HL-60 (cell line): ENCODE data around the gene ERC2.

Source experiments
- DNase-seq, 2 experiments: peaks; one replicate each; pipeline ENCODE4 v3.0.0-alpha.2; 2010 to 2020; ENCODE audit warnings: low read depth in 1 of 2, low spot score in 1 of 2
- H3K27ac ChIP-seq: fragments of 250-450 bp; sonication (Bioruptor Pico); replicated peaks from 2 replicates; pipeline ENCODE4 v1.5.1; 2020; ENCODE audit warnings: mild to moderate bottlenecking, moderate library complexity
- H3K27me3 ChIP-seq: fragments of 250-450 bp; sonication (Bioruptor Pico); 2 replicates; pipeline ENCODE4 v1.5.1; 2021; ENCODE audit warnings: mild to moderate bottlenecking, moderate library complexity; ENCODE audit not compliant: insufficient read depth, poor library complexity, severe bottlenecking
- H3K4me3 ChIP-seq: replicated peaks from 2 replicates; pipeline ENCODE4 v1.5.1; 2011; ENCODE audit warnings: mild to moderate bottlenecking, control low read depth, low read length; ENCODE audit not compliant: insufficient read depth
- GABPA ChIP-seq: IDR thresholded peaks from 2 replicates; pipeline ENCODE4 v1.6.1; 2012; ENCODE audit warnings: low read depth
- POLR2AphosphoS5 ChIP-seq: IDR thresholded peaks from 2 replicates; pipeline ENCODE4 v1.6.1; 2012; ENCODE audit warnings: low read depth
- SPI1 ChIP-seq: IDR thresholded peaks from 2 replicates; pipeline ENCODE4 v1.6.1; 2012; ENCODE audit warnings: low read depth, mild to moderate bottlenecking, borderline replicate concordance
- TF ChIP-seq, protein P1 (sequence below): IDR thresholded peaks from one replicate; pipeline ENCODE4 v1.5.1; 2011; ENCODE audit warnings: low read length, control low read depth, inconsistent platforms; ENCODE audit not compliant: insufficient read depth
- TF ChIP-seq, protein P2 (sequence below): IDR thresholded peaks from 2 replicates; pipeline ENCODE4 v1.6.1; 2012; ENCODE audit warnings: low read depth; ENCODE audit not compliant: insufficient replicate concordance

Gene ERC2

DNA sequence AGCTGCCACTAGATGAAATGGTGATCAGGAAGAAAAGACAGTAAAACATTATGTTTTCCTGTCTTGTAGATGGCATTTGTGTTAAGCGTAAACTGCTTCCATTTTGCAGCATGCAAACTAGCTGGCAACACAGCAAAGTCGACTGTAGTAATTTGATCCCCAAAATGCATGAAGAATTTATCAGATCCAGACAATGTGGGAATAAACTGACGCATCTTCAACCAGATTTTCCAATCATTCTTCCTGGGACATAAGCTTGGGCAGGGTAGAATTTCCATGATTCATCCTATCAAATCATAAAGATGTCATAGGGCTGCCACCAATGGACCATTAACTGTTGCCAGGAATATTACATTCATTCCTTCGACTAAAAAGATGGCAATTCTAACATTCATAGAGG is 260.3 kb downstream of the ERC2 start:
- H3K4me3 ChIP-seq, result no peak overlapping the region
- H3K27ac ChIP-seq, result no peak overlapping the region
- no peak for DNase-seq
- TF ChIP-seq, protein P1, sequence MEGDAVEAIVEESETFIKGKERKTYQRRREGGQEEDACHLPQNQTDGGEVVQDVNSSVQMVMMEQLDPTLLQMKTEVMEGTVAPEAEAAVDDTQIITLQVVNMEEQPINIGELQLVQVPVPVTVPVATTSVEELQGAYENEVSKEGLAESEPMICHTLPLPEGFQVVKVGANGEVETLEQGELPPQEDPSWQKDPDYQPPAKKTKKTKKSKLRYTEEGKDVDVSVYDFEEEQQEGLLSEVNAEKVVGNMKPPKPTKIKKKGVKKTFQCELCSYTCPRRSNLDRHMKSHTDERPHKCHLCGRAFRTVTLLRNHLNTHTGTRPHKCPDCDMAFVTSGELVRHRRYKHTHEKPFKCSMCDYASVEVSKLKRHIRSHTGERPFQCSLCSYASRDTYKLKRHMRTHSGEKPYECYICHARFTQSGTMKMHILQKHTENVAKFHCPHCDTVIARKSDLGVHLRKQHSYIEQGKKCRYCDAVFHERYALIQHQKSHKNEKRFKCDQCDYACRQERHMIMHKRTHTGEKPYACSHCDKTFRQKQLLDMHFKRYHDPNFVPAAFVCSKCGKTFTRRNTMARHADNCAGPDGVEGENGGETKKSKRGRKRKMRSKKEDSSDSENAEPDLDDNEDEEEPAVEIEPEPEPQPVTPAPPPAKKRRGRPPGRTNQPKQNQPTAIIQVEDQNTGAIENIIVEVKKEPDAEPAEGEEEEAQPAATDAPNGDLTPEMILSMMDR, result no peak
- TF ChIP-seq POLR2AphosphoS5 (no peak), GABPA (no peak), SPI1 (no peak)
- TF ChIP-seq, protein P2, sequence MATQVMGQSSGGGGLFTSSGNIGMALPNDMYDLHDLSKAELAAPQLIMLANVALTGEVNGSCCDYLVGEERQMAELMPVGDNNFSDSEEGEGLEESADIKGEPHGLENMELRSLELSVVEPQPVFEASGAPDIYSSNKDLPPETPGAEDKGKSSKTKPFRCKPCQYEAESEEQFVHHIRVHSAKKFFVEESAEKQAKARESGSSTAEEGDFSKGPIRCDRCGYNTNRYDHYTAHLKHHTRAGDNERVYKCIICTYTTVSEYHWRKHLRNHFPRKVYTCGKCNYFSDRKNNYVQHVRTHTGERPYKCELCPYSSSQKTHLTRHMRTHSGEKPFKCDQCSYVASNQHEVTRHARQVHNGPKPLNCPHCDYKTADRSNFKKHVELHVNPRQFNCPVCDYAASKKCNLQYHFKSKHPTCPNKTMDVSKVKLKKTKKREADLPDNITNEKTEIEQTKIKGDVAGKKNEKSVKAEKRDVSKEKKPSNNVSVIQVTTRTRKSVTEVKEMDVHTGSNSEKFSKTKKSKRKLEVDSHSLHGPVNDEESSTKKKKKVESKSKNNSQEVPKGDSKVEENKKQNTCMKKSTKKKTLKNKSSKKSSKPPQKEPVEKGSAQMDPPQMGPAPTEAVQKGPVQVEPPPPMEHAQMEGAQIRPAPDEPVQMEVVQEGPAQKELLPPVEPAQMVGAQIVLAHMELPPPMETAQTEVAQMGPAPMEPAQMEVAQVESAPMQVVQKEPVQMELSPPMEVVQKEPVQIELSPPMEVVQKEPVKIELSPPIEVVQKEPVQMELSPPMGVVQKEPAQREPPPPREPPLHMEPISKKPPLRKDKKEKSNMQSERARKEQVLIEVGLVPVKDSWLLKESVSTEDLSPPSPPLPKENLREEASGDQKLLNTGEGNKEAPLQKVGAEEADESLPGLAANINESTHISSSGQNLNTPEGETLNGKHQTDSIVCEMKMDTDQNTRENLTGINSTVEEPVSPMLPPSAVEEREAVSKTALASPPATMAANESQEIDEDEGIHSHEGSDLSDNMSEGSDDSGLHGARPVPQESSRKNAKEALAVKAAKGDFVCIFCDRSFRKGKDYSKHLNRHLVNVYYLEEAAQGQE, result no peak
- no peaks in the 10 kb centered on the region for H3K27me3 ChIP-seq

DNA sequence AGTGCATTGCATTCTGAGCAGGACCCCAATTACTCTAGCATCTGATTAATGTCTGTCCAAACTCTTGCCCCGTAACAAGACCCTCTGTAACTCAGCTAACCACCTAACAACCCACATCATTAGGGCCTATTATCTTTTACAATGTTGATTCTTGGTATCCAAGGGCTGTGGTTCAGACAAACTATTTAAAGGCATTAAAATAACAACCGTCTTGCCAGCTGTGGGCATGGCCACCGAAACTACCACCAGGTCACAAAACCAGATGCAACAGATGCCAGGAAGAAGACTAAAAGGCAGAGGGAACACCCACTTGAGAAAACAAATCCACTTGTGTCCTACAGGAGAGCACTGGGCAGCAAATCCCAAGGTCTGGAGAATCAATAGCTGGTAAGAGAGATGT is 262.9 kb downstream of the ERC2 start:
- no peak for TF ChIP-seq POLR2AphosphoS5
- TF ChIP-seq, protein P1, result no peak
- TF ChIP-seq SPI1, result no peak
- no peak for TF ChIP-seq GABPA
- TF ChIP-seq, protein P2, result no peak
- Histone ChIP-seq H3K27ac (no peak overlapping the region), H3K4me3 (no peak overlapping the region), H3K27me3 (no peaks in the 10 kb centered on the region)
- DNase-seq, result no peak

- no peak overlapping the region for H3K27ac ChIP-seq
Measured at GRCh38 chr3:56202997-56203396, 265.3 kb downstream of the ERC2 start.

More at GRCh38 chr3:56202997-56203396, 265.3 kb downstream of the ERC2 start:
- Histone ChIP-seq H3K27me3 (no peaks in the 10 kb centered on the region), H3K4me3 (no peak overlapping the region)
- TF ChIP-seq, protein P2, result no peak
- TF ChIP-seq, protein P1, result no peak
- TF ChIP-seq POLR2AphosphoS5, result no peak
- TF ChIP-seq SPI1, result no peak
- no peak for TF ChIP-seq GABPA
- DNase-seq, result no peak
